Measurements from ENCODE around the gene GOLGA8T.
"Not testable (repeated sequence)": the region's sequence is repeated elsewhere in the genome, so short reads cannot be mapped to it uniquely, and the experiment has no call there.

Gene GOLGA8T

DNA sequence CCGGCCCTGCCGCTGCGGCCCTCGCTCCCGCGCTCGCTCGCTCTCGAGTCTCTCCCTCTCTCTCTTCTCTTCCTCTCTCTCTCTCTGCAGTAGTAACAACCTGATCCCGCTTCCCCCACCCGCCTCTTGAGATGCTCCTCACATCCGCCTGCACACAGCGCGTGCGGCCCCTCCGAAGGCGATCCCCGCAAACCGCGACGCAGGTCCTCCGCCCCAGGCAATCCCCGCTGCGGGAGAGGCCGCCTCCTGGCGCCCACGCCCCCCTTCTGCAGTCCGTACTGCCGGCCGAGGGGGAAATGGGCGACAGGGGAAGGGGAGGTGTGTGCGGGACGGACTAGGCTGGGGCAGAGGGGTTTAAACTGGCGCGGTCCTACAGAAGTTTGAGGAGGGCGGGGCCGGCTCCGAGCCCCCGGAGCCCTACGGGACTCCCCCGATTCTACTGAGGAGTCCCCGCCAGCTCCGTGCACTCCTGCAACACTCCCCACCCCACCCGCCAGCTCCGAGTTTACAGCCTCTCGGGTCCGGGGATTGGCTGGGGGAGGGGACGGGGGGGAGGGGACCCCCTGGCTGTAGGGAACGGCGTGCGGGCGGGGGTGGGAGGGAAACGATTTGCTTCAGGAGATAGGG, 57.4 kb downstream of the GOLGA8T start:
- DNase-seq: not testable (repeated sequence)

DNA sequence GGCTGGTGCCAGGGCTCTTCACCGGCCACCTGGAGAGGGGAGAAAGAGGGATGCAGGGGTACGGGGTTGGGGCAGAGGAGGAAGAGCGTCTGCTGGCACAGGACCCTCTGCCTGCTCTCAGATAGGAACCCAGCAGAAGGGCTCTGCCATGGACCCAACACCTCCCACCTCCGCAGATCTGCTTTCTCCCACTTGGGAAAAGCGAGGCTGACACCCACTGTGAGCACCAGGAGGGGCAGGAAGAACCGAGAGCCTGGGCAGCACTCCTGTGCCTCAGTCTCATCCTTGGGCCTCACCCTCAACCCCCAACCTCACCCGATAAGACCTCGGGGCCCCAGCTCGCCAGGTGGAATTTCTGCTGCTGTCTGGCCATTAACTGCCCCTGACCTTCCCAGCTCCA, 58.0 kb downstream of the GOLGA8T start:
- not testable (repeated sequence) for DNase-seq
